GM12874 (cell line): ENCODE measurements around the gene ATXN7L2.

Source experiments
- CTCF ChIP-seq: IDR thresholded peaks from 2 replicates; pipeline ENCODE4 v1.5.1; 2011; ENCODE audit warnings: low read depth, mild to moderate bottlenecking, control low read depth, low read length, moderate library complexity; ENCODE audit not compliant: insufficient read depth

The ATXN7L2 gene

GRCh38 chr1:109531380-109531779 is 47.7 kb downstream of the ATXN7L2 start:
- TF ChIP-seq CTCF: no peak

- TF ChIP-seq CTCF: no peak
Observed at GRCh38 chr1:109531826-109532364, 48.2 kb downstream of the ATXN7L2 start.

GRCh38 chr1:109532365-109533136 is 48.8 kb downstream of the ATXN7L2 start:
- TF ChIP-seq CTCF: peak; percentile 97

- no peak for TF ChIP-seq CTCF
Observed at GRCh38 chr1:109534307-109534858, 50.7 kb downstream of the ATXN7L2 start.

- no peak for TF ChIP-seq CTCF
Observed at GRCh38 chr1:109535481-109535880, 51.8 kb downstream of the ATXN7L2 start.

GRCh38 chr1:109535971-109536491 is 52.3 kb downstream of the ATXN7L2 start:
- no peak for TF ChIP-seq CTCF

GRCh38 chr1:109537450-109538178 is 53.9 kb downstream of the ATXN7L2 start:
- no peak for TF ChIP-seq CTCF
